Smooth muscle cell of the brain vasculature (primary cell): ENCODE data around the gene MARCHF5.
"Not testable (repeated sequence)": the region's sequence is repeated elsewhere in the genome, so short reads cannot be mapped to it uniquely, and the experiment has no call there.

Experiments
- DNase-seq: peaks from one replicate; pipeline ENCODE4 v3.0.0-alpha.2; 2012; ENCODE audit warnings: low read depth, low spot score

MARCHF5 gene

GRCh38 chr10:92305133-92306072 lies 14.4 kb downstream of the MARCHF5 start:
- no peak for DNase-seq

DNA sequence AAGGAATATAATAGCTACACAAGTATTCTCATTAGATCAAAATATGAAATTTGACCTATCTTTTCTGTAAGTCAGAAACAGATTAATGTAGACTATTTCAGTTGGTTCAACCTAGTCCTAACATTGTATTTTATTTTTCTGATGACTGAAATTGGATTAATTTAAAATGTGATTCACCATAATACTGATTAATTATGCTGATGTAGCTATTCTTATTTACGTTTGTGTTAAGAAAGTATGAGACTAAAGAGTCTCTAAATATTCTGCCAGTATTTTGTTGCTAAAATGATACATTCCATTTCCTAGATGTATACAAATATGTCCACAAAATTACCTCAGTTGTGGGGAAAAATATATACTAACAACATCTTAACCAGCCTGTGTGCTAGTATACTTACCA lies 18.3 kb downstream of the MARCHF5 start:
- DNase-seq, result no peak

- no peak for DNase-seq
These were observed 22.8 kb downstream of the MARCHF5 start for GRCh38 chr10:92313750-92314149.

GRCh38 chr10:92316610-92317009 lies 25.6 kb downstream of the MARCHF5 start:
- DNase-seq, result no peak

GRCh38 chr10:92323079-92323478 lies 32.1 kb downstream of the MARCHF5 start:
- DNase-seq, result no peak

GRCh38 chr10:92327445-92328433 lies 36.8 kb downstream of the MARCHF5 start:
- DNase-seq, result no peak

DNA sequence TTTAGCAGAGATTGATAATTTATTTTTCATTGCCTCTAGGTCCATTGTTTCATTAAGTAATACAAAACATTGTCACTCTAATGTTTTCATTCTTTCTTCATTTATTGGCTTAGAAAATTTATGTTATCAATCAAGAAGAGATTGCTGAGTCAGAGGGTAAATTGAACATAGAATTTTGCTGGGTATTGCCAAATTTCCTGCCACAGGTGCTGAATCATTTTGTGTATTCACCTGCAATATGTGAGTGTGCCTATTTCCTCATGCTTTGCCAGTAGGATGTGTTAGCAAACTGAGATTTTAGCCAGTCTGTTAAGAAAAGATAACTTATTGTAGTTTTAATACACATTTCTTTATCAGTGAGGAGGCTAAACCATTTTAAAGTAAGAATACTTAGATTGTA lies 38.0 kb downstream of the MARCHF5 start:
- no peak for DNase-seq

GRCh38 chr10:92329927-92330326 lies 39.0 kb downstream of the MARCHF5 start:
- DNase-seq, result not testable (repeated sequence)

- DNase-seq, result no peak
These were observed 51.8 kb downstream of the MARCHF5 start for GRCh38 chr10:92342796-92343195.

DNA sequence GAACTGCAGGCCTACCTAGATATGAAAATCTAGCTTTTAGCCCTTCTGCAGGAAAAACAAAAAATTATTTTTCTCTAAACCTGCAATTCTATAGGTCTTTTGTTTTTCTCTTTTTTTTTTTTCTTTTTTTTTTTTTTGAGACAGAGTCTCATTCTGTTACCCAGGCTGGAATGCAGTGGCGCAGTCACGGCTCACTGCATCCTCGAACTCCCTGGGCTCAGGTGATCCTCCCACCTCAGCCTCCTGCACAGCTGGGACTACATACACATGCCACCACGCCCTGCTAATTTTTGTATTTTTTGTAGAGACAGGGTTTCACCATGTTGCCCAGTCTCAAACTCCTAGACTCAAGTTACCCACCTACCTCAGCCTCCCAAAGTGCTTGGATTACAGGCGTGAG lies 54.6 kb downstream of the MARCHF5 start:
- not testable (repeated sequence) for DNase-seq

- DNase-seq, result not testable (repeated sequence)
These were observed 56.2 kb downstream of the MARCHF5 start for GRCh38 chr10:92347035-92347676.

DNA sequence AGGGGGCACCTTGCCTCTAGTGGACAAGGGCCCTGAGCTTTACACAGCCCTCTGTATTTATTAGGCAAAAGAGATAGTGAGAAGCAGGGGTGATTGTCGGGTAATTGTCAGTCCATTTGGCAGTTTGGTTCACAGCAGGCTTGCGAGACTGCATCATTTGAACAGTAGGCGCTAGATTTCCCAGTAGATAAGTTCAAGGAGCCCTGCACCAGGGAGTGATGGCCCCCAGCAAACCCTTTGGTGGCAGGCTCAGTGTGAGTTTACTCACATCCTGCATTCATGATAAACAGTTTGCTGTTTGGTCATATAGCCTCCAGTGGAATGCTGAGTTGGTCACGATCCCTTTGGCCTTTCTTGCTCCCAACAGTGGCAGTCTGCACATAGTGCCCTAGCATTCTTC lies 59.4 kb downstream of the MARCHF5 start:
- DNase-seq, result no peak

DNA sequence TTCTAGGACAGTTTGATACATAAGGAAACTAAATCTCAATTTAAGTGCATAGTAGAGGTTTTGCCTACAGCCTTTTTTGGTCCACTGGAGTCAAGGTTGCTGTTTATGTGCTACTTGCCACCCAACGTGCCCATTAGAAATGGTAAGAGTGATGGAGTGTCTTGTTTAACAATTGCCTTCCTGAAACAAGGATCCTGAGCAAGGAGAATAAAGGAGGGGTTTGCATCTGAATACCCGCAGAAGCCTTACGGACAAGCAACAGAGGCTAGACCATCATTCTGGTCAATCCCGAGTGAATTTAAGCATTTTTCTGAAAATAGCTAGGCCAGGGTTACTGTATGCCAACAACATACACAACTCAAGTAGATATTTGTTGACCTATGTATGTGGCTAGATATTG lies 63.6 kb downstream of the MARCHF5 start:
- DNase-seq, result no peak

GRCh38 chr10:92356041-92356440 lies 65.1 kb downstream of the MARCHF5 start:
- DNase-seq, result no peak

- no peak for DNase-seq
These were observed 72.5 kb downstream of the MARCHF5 start for GRCh38 chr10:92363498-92363897.

DNA sequence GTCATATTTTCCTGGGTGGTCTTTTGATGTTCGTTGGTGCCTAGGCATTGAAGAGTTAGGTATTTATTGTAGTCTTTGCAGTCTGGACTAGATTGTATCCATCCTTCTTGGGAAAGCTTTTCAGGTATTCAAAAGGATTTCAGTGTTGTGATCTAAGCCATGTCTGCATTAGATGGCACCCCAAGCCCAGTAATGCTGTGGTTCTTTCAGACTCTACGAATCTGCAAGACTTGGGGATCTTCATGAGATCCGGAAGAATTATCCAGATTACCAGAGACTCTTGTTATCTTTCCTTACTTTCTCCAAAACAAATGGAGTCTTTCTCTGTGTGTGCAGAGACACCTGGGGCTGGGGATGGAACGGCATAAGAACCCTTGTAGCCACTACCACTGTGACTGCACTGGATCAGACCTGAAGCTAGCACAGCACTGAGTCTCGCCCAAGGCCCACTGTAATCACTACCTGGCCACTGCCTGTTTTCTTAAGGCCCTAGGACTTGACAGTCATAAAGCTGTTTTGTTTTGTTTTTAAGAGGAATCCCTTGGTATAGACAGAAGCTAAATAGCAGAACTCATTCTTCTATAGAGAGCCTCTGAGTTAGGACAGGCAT lies 75.5 kb downstream of the MARCHF5 start:
- DNase-seq, result no peak

GRCh38 chr10:92377962-92378361 lies 87.0 kb downstream of the MARCHF5 start:
- no peak for DNase-seq

GRCh38 chr10:92381543-92381954 lies 90.6 kb downstream of the MARCHF5 start:
- no peak for DNase-seq

GRCh38 chr10:92382631-92383030 lies 91.7 kb downstream of the MARCHF5 start:
- no peak for DNase-seq

GRCh38 chr10:92384741-92385140 lies 93.8 kb downstream of the MARCHF5 start:
- DNase-seq, result no peak

GRCh38 chr10:92385831-92386230 lies 94.9 kb downstream of the MARCHF5 start:
- no peak for DNase-seq
